MCF 10A (cell line): Measurements from ENCODE around the gene IPO4. TPM values are rescaled to one million over a fixed set of nuclear protein-coding genes. Genes with fewer than 3 reads are reported as not detected.

ENCODE experiments used
- BruUV-seq: library from RNA; stranded (reverse); fragments of 400-500 nt; replicated peaks from 2 replicates; lab custom pipeline; 2021; lab: Mats Ljungman, UMichigan
- CTCF ChIA-PET: fragments of 300-600 bp; sonication (Branson Sonifier 250); formaldehyde crosslinking; extraction: SDS; loops from one replicate; lab custom pipeline; 2021; ENCODE audit warnings: antibody characterized with exemption, inconsistent platforms; lab: Yijun Ruan, JAX
- POLR2A ChIA-PET: fragments of 300-600, 350-650 bp; sonication (Branson Sonifier 250); formaldehyde crosslinking; extraction: SDS; loops from one replicate; lab custom pipeline; 2020; ENCODE audit warnings: antibody characterized with exemption, inconsistent platforms; lab: Yijun Ruan, JAX
- DNase-seq: peaks from one replicate; pipeline ENCODE4 v3.0.0-alpha.2; 2018; ENCODE audit not compliant: unreplicated experiment
- H3K27ac Mint-ChIP-seq: one replicate; pipeline ENCODE4 v1.8.0; 2022; ENCODE audit warnings: mild to moderate bottlenecking, low read depth, mixed read lengths; ENCODE audit not compliant: unreplicated experiment
- H3K27me3 Mint-ChIP-seq: one replicate; pipeline ENCODE4 v1.8.0; 2022; ENCODE audit warnings: mixed read lengths; ENCODE audit not compliant: insufficient read depth, unreplicated experiment
- H3K36me3 Mint-ChIP-seq: one replicate; pipeline ENCODE4 v1.8.0; 2022; ENCODE audit warnings: mild to moderate bottlenecking, moderate library complexity, mixed read lengths; ENCODE audit not compliant: insufficient read depth, unreplicated experiment
- H3K4me1 Mint-ChIP-seq: one replicate; pipeline ENCODE4 v1.8.0; 2022; ENCODE audit warnings: mixed read lengths; ENCODE audit not compliant: insufficient read depth, unreplicated experiment
- H3K4me3 Mint-ChIP-seq: one replicate; pipeline ENCODE4 v1.8.0; 2022; ENCODE audit warnings: mild to moderate bottlenecking, moderate library complexity, mixed read lengths; ENCODE audit not compliant: unreplicated experiment
- H3K9me3 Mint-ChIP-seq: one replicate; pipeline ENCODE4 v1.8.0; 2022; ENCODE audit warnings: mixed read lengths; ENCODE audit not compliant: unreplicated experiment
- CTCF ChIP-seq: fragments of 200-600 bp; IDR thresholded peaks from one replicate; pipeline ENCODE4 v1.8.0; 2022; ENCODE audit warnings: antibody characterized with exemption, mild to moderate bottlenecking; ENCODE audit not compliant: unreplicated experiment
- intact Hi-C: fragments of 100-400 bp; cut with micrococcal nuclease; formaldehyde crosslinking; loops from 2 replicates; pipeline ENCODE4 v1.14.1; 2022
- total RNA-seq: library from RNA; stranded (reverse); gene quantifications from 2 replicates; pipeline ENCODE4 v1.2.3, GENCODE V29; 2022

Gene IPO4
- total RNA-seq, 1 experiment from 2014 or later: 100 TPM

- ChIA-PET POLR2A (no interaction called here), CTCF (interaction anchor here (0.7 to 1.8 kb wide), 3 partner anchors 10 to 29 kb away, joined by 3 to 6 read pairs (median 4); no protein-coding TSS in a partner anchor)
- H3K4me3 Mint-ChIP-seq: no peak overlapping the region
- no peak for DNase-seq
- TF ChIP-seq CTCF: no peak
- intact Hi-C loops: no loop called here
- no peaks in the 10 kb centered on the region for H3K9me3 Mint-ChIP-seq
- H3K27ac Mint-ChIP-seq: no peak overlapping the region
- H3K27me3 Mint-ChIP-seq: no peaks in the 10 kb centered on the region
- H3K4me1 Mint-ChIP-seq: no peaks in the 10 kb centered on the region
- peaks cover 47% of the 10 kb centered on the region for H3K36me3 Mint-ChIP-seq
- no TSS peak for BruUV-seq
Observed at GRCh38 chr14:24177041-24177825, 11.4 kb downstream of the IPO4 start.

GRCh38 chr14:24176599-24176998 is 12.0 kb downstream of the IPO4 start:
- Mint-ChIP-seq H3K27ac (no peak overlapping the region), H3K27me3 (no peaks in the 10 kb centered on the region), H3K4me3 (no peak overlapping the region), H3K4me1 (no peaks in the 10 kb centered on the region), H3K36me3 (peaks cover 41% of the 10 kb centered on the region), H3K9me3 (no peaks in the 10 kb centered on the region)
- no TSS peak for BruUV-seq
- ChIA-PET POLR2A (no interaction called here), CTCF (interaction anchor here (0.7 to 1.8 kb wide), 2 partner anchors 11 to 17 kb away, joined by 3 to 6 read pairs; no protein-coding TSS in a partner anchor)
- intact Hi-C loops: no loop called here
- no peak for DNase-seq
- no peak for TF ChIP-seq CTCF

DNA sequence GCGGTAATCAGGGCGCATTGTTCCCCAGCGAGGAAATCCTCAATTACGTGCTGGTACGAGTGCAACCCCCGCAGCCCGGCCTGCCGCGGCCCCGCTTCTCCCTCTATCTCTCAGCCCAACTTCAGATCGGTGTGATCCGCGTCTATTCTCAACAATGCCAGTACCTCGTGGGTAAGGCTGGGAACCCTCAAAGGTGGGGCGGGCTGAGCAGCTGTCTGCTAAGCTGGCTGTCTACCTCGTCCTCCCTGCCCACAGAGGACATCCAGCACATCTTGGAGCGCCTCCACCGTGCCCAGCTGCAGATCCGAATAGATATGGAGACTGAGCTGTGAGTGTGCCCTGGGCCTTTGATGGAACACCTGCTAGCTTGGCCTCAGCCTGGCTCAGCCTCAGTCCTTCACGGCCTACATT is 15.7 kb downstream of the IPO4 start:
- Mint-ChIP-seq H3K27ac (no peak overlapping the region), H3K4me3 (no peak overlapping the region), H3K9me3 (no peaks in the 10 kb centered on the region), H3K4me1 (peaks cover under 1% of the 10 kb centered on the region), H3K36me3 (peaks cover 31% of the 10 kb centered on the region), H3K27me3 (no peaks in the 10 kb centered on the region)
- no TSS peak for BruUV-seq
- ChIA-PET CTCF (interaction anchor here (0.6 to 1.3 kb wide), 4 partner anchors 10 to 84 kb away, joined by 3 to 6 read pairs (median 5); partner anchors contain the start of gene IRF9), POLR2A (interaction anchor here (1.2 kb wide), 1 partner anchor 8 kb away, joined by 3 read pairs; no protein-coding TSS in a partner anchor)
- no peak for TF ChIP-seq CTCF
- intact Hi-C loops: no loop called here
- no peak for DNase-seq

DNA sequence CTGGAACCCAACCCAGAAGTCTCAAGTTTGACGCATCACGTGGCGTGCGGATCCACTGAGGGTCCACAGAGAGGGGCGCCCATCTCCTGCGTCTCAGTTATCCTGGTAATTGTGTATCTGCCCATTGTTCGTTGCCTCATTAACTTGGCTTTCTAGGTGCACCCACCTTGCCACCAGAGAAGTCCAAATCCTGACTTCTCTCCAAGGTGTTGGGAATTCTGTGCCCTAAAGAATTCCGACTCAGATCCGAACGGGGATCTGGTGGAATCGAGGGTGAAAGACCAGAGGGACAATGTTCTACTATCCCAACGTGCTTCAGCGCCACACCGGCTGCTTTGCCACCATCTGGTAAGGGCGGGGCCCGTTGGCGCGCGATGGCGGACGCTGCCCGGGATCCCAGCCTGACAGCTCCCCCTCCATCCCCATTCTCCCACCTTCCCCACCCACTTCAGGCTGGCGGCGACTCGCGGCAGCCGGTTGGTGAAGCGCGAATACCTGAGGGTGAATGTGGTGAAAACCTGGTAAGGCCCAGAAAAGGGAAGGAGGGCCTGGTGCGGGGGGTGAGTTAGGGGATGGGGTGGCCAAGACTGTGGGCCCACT is 16.3 kb downstream of the IPO4 start:
- TF ChIP-seq CTCF: no peak
- Mint-ChIP-seq H3K36me3 (peaks cover 26% of the 10 kb centered on the region), H3K4me3 (no peak overlapping the region), H3K9me3 (no peaks in the 10 kb centered on the region), H3K4me1 (peaks cover 5% of the 10 kb centered on the region), H3K27ac (no peak overlapping the region), H3K27me3 (no peaks in the 10 kb centered on the region)
- no peak for DNase-seq
- CTCF ChIA-PET: interaction anchor here (0.6 to 1.2 kb wide), 2 partner anchors 12 to 16 kb away, joined by 3 to 6 read pairs; partner anchors contain the start of genes IPO4 and IRF9
- no TSS peak for BruUV-seq
- POLR2A ChIA-PET: interaction anchor here (1.2 kb wide), 1 partner anchor 8 kb away, joined by 3 read pairs; no protein-coding TSS in a partner anchor
- intact Hi-C loops: no loop called here
